DMS 273 (cell line): Measurements from ENCODE around the gene DLG2.

Experiments
- DNase-seq: peaks from one replicate; lab custom pipeline; 2025; ENCODE audit not compliant: unreplicated experiment; lab: John Stamatoyannopoulos, UW

Gene DLG2

DNA sequence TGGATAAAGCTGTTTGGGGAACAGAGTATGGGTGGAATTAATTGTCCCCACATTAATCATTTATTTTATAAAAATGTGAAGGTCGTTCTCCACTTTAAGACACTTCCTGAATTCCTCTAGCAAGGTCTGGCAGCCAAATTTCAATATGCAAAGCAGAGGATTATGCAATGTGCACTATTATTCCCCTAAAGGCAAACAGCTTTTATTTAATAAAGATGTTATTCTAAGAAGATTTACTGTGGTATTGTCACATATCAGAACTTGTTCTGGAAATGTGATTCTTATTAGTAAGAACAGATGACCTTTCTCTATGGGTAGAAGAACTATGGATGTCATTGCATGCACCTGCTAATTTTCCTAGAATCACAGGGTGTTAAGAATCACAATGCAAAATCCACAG, 1212.2 kb downstream of the DLG2 start:
- DNase-seq, result no peak

DNA sequence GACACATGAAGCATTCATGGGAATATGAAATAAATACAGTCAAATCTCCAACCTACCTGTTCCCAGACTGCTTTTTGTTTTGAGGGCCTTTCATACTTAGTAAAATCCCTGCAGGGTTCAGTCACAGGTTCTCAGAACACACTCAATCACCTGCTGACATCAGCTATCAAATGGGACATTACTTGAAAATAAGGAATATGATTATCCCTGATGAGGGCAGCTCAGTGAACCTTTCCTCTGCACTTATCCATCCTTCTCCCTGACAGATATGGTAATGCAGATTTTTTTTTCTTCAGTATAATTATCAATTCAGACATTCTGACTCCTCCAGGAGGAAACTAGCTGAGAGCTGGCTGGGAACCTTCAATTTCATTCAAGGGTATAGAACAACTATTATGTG, 1213.6 kb downstream of the DLG2 start:
- DNase-seq, result no peak

DNA sequence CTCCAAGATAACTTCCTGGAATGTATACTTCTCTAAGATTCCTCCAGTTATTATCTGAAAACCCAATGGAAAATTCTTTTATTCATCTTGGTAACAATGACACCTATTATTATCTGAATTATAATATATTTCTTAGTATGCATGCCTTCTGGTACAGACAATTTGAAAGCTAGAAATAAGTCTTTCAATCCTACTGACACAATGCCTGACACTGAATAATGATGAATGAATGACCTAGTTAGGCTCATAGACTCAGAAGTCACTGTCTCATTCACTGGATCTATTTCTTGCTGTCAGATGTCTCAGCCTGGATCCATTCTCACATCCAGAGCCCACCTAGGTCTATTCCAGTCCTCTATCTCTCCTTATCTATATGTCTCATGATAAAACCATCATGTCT, 1214.3 kb downstream of the DLG2 start:
- DNase-seq, result no peak

DNA sequence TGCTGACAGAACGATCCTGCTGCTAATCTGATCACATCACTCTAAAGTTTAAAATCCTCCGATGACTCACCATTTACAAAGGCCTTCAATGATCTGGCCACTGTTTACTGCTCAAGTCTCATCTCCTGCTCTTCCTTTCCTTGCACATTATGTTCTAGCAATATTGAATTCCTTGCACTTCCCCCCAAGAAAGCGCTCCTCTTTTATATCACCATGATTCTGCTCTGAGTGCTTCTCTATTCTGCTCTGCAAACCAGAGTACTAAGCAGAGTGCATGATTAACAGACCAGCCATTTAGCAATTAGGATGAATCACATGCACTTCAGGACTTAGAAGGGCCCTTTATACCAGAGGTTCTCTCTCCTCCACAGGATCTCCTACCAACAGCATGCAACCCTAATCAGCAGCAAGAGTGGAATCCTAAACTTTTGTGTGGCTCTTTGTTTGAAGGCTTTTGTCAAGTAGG, 1218.2 kb downstream of the DLG2 start:
- DNase-seq, result no peak

DNA sequence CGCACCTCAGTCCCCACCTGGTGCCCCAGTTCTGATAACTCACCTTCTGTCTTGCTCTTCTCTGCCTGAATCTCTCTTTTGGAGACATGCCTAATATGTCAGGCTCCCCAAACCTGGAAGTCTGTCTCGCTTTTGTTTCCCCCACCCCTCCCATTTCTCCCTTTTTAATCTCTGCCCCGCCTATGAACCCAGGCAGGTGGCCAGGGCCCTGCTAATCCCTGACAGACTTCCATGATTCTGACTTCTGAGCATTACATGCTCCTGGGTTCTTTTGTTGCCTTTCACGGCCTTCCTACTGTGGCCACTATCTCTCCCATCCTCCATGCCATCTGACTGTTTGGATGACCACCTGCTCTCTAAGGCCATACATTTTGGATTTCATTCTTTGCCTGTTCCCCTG, 1220.1 kb downstream of the DLG2 start:
- DNase-seq, result no peak

DNA sequence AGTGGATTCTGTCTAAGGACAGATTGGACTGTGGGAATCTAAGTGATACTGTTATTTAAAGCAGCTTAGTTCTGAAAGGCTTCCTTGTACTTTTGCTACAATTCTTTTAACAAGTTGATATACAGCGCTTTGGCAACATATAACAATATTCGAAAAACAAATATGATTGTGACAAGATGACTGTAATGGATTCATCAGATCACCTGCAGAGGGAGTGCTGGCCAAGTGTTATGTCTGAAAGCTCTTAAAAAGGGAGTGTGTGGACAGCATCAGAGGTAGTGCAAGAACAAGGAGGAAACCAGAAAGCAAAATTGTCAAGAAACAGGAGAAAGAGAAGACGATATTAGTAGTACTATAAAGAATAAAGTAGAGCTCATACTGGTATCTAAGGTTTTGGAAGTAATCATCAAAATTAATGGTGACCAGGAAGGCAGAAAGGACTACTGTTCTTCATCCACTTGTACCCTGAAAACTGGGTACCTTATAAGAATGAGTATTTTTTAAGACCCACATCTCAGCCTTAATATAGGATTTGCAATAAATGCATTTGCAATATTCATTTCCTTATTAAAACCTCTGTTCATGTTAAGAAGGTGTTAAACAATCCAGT, 1229.0 kb downstream of the DLG2 start:
- peak; percentile 21 for DNase-seq

DNA sequence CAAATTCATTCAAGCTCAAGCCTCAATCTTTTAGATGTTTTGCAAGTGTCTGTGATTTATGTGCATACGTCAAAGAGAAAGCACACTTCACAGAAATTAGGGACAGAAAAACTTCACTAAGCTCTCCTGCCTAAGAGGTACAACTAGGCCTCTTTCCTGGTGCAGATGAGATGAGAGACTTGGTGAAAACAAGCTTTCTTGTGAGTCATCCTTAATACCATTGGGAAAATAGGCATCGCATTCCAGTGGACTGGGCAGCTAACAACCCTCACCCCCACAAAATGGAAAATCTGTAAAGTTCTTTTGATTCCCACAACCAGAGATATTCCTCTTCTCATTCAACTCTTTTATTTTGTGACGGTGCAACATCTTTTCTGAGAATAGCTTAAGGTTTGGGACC, 1230.6 kb downstream of the DLG2 start:
- no peak for DNase-seq

DNA sequence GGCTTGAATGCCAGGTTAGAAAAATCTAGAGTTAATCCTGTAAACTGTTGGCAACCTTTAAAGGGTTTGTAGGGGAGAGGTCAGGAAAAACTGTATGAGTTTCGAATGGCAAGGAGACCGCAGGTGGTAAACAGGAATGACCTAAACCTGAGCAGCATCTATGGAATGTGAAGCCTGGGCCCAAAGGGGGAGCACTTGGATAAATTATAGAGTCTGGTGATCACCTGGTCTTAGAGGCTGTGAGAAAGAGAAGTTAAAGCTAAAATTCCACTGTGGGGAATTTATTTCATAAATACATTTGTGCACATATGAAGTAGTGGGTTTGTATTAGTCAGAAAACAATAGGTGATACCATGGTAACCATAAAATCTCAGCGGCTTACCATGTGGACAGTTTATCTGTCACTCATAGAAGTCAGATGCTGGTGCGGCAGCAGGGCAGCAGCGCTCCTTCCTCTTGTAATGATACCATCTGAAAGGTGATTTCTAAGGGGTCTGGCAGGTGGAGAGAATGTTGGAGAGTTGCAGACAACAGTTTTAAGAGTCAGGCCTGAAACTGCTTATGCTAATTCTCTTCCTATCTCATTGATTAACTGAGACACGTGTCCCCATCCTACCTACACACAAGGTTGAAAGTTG, 1236.6 kb downstream of the DLG2 start:
- peak; percentile 0 for DNase-seq

DNA sequence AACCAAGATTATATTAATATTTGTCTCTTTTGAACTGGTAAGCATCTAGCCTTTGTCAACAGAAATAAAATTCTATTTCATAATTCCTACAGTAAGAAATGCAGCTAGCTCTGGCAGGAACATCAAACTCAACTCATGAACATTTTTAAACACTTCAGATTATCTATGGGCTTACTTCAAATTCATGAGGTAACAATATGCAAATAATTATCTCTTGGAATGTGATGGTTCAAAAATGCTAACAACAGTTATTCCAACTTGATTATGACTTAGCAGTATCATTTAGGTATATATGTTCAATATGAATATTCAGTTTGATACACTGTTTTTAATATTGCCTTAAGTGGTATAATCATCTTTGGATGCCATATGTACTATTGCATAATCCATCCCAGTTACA, 1237.4 kb downstream of the DLG2 start:
- DNase-seq, result no peak

DNA sequence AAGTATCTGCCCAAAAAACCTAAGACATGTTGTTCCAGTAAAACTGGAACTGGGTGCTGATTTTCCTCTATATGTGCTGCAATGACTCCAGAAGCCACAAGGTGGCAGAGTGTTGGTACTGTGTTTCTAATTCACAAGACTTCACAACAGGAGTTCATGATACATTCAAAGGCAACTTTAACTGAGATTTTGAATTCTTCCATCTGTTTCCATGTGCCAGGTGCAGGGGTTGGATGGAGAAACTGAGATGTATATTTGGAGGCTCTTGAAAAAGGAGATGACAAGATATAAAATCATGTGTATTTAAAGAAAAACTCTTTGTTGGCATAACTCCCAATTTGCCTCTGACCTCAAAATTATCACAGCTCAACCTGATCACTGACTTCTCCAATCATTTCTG, 1242.4 kb downstream of the DLG2 start:
- peak; percentile 46 for DNase-seq

DNA sequence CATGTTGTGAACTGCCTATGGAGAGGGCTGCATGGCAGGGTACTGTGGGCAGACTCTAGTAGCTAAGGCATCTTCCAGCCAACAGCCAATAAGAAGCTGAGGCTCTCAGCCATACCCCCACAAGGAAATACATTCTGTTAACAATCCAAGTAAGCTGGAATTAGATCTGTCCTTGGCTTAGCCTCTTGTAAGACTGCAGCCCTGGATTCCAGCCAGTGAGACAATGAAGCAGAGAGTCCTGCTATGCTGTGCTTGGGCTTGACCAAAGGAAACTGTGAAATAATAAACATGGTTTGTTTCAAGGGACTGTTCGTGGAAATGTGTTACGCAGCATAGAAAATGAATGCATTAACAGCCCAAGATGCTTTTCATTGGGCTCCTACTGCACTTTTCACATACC, 1243.6 kb downstream of the DLG2 start:
- no peak for DNase-seq

DNA sequence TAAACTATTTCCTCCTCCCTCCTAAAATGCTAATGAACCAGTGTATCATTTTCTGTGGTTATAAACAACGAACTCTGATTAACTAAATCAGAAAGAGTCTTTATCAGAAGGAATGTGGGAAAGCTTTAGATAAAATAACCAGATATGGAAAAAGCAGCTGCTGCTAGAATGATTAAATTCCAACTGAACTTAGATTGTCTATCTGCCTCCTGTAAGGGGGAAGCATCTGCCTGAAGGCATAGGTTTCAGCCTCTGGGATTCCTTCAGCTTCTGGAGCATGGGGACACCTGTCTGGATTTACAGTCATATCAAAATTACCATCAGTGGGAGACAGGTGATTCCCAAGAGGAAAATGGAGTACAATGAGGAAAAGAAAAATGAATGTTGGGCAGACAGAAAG, 1245.5 kb downstream of the DLG2 start:
- DNase-seq, result no peak

DNA sequence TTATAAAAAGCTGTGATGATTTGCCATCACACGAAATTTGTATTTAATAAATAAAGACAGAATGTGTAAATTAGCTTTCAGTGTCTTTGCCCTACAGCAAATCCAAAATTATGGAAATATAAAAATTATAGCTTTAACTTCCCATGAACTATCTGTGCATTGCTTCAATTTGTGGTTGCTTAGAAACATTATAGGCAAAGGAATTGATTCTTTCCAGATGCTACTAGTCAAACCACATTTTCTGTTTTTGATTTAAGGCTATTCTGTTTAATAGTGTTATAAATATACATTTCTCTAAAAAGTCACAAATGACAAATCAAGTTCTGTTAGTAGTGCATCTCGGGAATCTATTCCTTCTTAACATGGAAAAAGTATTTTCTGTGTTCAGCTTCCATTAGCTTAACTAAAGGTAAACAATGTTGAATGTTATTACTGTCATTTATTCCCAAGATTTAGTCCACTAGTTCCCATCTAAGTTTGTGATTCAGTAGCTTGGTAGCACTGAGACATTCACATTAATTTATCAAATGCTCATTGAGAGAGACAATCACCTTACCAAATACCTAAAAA, 1254.7 kb downstream of the DLG2 start:
- DNase-seq, result no peak

DNA sequence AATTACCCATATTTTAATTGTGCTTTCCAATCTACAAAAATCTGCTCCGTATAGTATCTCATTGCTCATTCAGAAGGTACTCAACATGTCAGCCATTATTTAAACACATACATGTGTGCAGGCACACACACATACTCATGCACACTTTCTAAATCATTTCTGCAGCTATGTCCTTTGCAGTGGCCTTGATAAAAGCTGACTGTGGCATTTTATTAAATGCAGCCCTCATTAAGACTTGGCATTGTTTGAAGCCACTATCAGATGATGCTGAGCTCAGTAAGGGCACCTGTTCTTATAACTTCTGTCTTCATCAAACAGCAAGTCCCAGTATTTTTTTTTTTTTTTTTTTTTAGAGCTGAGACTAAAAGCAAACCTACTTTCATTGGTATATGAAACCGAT, 1269.1 kb downstream of the DLG2 start:
- DNase-seq, result no peak

DNA sequence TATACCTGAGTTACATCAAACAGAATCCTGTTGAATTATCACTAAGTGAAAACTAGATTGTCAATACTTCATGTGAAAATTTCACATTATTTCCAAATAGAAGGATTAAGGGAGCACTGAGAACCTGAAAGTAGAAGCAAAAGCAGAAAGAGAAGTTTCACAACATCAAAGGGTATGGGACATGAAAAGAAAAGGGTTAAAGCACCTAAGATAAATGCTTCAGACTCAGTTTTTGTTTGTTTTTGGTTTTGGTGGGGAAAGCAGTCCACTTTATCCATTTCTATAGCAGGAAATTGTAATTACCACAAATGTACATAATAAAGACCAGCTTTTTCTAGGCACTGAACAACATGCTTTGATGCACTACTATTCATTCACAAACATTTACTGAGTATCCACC, 1271.2 kb downstream of the DLG2 start:
- no peak for DNase-seq

DNA sequence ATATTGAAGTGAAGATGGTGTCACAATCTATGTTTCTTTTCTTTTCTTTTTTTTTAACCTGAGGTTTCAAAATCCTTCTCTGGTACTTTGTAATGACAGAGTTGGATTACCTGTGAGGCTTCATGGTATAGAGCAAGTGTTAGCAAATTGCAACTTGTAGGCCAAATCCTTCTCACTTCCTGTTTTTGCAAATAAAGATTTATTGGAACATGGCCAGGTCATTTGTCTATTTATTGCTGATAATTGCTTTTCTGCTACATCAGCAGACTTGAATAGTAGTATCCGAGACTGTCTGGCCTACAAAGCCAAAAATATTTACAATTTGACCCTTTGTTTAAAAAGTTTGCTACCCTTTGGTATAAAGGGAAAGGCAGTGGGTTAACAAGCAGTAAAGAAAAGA, 1281.5 kb downstream of the DLG2 start:
- DNase-seq, result no peak

DNA sequence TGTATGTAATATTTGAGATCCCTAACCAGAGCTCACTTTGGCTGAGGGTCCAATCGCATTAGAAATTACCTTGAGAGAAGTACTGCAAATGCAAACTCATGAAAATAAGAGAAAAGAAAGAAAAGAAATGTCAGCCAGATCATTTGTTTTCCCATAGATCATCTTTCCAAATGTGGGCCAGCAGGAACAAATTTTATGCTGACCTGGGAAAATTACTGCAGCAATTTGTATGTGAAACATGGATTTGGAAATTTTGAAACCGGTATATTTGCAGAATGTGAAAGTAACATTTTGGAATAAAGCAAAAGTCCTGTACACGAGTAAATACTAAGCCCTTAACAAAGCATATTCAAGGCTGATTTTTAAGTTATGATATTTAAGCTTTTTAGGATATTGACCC, 1282.1 kb downstream of the DLG2 start:
- DNase-seq, result no peak

DNA sequence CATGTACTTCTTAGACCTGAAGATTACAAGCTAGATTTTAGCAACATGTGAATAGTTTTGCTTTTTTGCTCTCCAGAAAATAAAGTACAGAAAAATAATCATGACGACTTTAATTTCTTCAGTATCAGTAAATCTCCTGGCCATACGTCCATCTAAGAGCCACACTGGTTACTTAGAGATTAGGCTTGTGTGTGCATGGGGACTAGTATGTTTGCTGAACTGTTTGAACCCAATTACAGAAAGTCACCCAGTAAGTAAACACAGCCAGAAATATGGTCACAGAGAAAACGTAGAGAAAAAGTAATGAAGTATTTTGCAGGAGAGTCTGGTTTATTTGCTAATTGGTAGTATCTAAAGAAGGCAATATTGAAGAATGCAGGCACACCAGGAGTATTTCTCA, 1287.3 kb downstream of the DLG2 start:
- no peak for DNase-seq

DNA sequence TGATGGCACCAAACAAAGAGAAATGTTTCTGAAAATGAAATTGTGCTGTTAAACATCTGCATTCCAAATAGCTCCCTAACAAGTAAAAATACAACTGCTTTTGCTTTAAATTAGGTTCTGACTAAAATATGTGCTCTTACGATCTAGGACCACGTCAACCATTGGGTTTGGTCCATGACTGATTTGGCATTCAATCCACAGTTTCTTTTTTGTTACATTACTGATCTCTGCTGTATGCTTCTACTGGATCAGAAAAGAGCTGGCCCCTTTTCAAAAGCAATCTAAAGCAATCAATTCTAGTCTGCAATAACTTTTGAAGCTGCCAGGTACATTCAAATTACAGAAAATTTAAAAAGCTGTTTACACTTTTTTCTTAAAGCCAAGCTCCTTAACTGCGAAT, 1293.9 kb downstream of the DLG2 start:
- no peak for DNase-seq

DNA sequence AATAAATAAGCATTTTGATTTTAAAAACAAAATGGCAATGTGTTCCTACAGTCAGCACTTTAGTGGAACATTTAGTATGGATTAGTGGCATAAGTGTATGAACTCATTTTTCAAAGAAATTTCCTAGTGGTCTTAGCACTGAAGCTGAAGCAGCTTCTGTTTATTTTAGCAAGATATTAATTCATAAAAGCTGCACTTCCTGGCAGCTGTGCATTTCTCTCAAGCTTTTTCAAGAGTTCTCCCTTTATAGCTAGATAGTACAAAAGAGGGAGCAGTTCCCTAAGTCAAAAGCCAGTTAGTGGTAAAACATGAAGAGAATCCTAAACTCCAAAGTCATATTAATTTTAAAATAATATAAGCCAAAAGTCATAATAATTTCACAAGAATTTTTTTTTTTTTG, 1304.9 kb downstream of the DLG2 start:
- no peak for DNase-seq

DNA sequence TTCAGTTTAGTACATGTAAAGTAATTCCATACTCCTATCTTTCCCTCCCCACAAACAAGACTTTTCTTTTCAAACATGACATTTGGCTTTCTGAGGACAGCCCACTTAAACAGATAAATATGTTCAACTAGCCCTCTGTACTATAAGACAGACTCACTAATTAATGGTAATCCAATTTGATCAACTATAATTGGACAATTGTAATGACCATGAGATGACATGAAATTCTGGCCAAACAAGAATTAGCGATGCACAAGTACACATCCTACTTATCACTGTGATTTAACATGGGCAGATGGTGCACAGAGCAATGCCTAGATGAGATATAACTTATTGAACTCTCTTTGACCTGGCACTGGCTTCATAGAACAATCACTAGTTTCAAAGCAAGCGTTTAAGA, 1307.3 kb downstream of the DLG2 start:
- DNase-seq, result no peak

DNA sequence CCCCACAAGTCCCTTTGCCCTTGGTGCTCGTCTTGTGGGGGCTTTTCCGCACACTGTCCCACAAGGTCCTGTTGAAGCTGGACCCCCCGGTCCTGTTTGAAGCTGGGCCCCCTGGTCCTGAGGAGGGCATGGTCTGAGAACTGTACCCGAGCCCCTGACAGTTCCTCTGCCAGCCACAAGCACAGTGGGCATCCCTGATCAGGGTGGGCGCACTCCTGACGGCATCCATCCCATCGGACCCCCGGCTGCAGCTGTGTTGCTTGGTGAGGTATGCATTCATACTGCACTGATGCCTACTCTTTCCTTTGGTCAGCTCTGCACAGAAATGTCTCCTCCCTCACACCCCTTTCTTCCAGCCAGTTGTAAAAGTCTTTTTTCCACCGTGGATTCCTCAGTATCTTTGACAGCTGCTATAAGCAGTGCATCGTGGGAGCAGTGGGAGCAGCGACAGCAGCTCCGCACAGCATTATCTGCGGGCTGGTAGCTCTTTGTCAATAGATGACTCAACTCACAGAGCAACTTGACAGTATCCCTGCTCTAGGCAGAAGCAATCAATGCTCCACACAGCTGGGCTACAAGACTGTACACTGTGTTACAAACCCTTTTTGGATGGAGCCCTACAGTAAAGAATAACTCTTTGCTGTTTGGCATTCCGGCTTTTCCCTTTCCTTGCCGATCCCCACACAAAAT, 1310.1 kb downstream of the DLG2 start:
- DNase-seq, result no peak
